ENCODE measurements around the gene DTNB.

DTNB gene

DNA sequence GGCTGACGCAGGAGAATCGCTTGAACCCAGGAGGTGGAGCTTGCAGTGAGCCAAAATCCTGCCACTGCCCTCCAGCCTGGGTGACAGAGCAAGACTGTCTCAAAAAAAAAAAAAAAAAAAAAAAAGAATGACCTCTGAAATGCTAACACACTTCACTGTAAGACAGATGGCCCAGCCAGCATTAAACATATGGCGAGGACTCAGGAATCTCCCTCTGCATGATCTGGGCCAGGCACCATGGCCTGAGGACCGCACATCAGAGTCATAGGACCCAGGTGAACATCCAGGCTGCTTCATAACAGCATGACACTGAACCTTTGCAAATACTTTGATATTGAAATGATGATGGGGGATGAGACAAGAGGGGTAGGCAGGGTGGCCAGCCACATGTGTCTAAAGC is 275.6 kb downstream of the DTNB start:
- no peaks in the 10 kb centered on the region for H3K27me3 ChIP-seq (ENCODE audit: insufficient read depth, poor library complexity, severe bottlenecking)
- no peak for DNase-seq (ENCODE audit: low read depth in 1 of 2, low spot score in 1 of 2)

GRCh38 chr2:25389161-25389560 is 284.2 kb downstream of the DTNB start:
- Histone ChIP-seq H3K27me3 (ENCODE audit: insufficient read depth, poor library complexity, severe bottlenecking) (no peaks in the 10 kb centered on the region), H3K27ac (replicated peaks) (no peak overlapping the region), H3K4me3 (replicated peaks; ENCODE audit: insufficient read depth, low read length) (no peak overlapping the region)
- TF ChIP-seq CTCF (IDR thresholded peaks at IDR 0.05; ENCODE audit: insufficient read depth, low read length) (no peak), SPI1 (IDR thresholded peaks at IDR 0.05; ENCODE audit: borderline replicate concordance, low read depth) (no peak), POLR2AphosphoS5 (IDR thresholded peaks at IDR 0.05; ENCODE audit: low read depth) (no peak), GABPA (IDR thresholded peaks at IDR 0.05; ENCODE audit: low read depth) (no peak)
- TF ChIP-seq, protein P1, sequence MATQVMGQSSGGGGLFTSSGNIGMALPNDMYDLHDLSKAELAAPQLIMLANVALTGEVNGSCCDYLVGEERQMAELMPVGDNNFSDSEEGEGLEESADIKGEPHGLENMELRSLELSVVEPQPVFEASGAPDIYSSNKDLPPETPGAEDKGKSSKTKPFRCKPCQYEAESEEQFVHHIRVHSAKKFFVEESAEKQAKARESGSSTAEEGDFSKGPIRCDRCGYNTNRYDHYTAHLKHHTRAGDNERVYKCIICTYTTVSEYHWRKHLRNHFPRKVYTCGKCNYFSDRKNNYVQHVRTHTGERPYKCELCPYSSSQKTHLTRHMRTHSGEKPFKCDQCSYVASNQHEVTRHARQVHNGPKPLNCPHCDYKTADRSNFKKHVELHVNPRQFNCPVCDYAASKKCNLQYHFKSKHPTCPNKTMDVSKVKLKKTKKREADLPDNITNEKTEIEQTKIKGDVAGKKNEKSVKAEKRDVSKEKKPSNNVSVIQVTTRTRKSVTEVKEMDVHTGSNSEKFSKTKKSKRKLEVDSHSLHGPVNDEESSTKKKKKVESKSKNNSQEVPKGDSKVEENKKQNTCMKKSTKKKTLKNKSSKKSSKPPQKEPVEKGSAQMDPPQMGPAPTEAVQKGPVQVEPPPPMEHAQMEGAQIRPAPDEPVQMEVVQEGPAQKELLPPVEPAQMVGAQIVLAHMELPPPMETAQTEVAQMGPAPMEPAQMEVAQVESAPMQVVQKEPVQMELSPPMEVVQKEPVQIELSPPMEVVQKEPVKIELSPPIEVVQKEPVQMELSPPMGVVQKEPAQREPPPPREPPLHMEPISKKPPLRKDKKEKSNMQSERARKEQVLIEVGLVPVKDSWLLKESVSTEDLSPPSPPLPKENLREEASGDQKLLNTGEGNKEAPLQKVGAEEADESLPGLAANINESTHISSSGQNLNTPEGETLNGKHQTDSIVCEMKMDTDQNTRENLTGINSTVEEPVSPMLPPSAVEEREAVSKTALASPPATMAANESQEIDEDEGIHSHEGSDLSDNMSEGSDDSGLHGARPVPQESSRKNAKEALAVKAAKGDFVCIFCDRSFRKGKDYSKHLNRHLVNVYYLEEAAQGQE (IDR thresholded peaks at IDR 0.05; ENCODE audit: insufficient replicate concordance, low read depth), result no peak
- DNase-seq (ENCODE audit: low read depth in 1 of 2, low spot score in 1 of 2), result no peak

More for the DNA sequence above, 275.6 kb downstream of the DTNB start:
- TF ChIP-seq, protein P1 (IDR thresholded peaks at IDR 0.05; ENCODE audit: insufficient replicate concordance, low read depth), result no peak
- TF ChIP-seq POLR2AphosphoS5 (IDR thresholded peaks at IDR 0.05; ENCODE audit: low read depth) (no peak), SPI1 (IDR thresholded peaks at IDR 0.05; ENCODE audit: borderline replicate concordance, low read depth) (no peak), GABPA (IDR thresholded peaks at IDR 0.05; ENCODE audit: low read depth) (no peak), CTCF (IDR thresholded peaks at IDR 0.05; ENCODE audit: insufficient read depth, low read length) (no peak)
- H3K27ac ChIP-seq (replicated peaks), result no peak overlapping the region
- no peak overlapping the region for H3K4me3 ChIP-seq (replicated peaks; ENCODE audit: insufficient read depth, low read length)

DNA sequence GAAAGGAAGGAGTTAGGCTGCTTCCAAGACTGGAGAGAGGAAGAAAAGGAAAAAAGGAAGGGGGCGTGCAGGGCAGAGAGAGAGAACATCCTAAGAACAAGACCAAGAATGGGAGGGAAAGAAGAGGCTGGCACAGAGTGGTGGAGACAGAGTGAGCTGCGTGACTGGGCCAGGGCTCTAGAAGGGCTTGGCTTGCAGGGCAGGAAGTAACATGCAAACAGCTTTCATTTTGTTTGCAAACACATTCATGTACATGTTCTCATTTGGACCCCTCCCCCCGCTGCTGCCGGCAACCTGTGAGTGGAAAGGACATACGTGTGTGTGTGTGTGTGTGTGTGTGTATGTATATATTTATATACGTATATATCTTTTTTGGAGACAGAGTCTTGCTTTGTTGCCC is 284.9 kb downstream of the DTNB start:
- TF ChIP-seq, protein P1 (IDR thresholded peaks at IDR 0.05; ENCODE audit: insufficient replicate concordance, low read depth), result no peak
- no peak for TF ChIP-seq POLR2AphosphoS5 (IDR thresholded peaks at IDR 0.05; ENCODE audit: low read depth)
- TF ChIP-seq CTCF (IDR thresholded peaks at IDR 0.05; ENCODE audit: insufficient read depth, low read length), result no peak
- TF ChIP-seq GABPA (IDR thresholded peaks at IDR 0.05; ENCODE audit: low read depth), result no peak
- TF ChIP-seq SPI1 (IDR thresholded peaks at IDR 0.05; ENCODE audit: borderline replicate concordance, low read depth), result no peak
- no peak for DNase-seq (ENCODE audit: low read depth in 1 of 2, low spot score in 1 of 2)
- H3K4me3 ChIP-seq (replicated peaks; ENCODE audit: insufficient read depth, low read length), result no peak overlapping the region
- no peaks in the 10 kb centered on the region for H3K27me3 ChIP-seq (ENCODE audit: insufficient read depth, poor library complexity, severe bottlenecking)
- H3K27ac ChIP-seq (replicated peaks), result no peak overlapping the region
